GM10266 (cell line): ENCODE measurements around the gene ALB.

Experiments used
- DNase-seq: peaks from one replicate; pipeline ENCODE4 v3.0.0; 2012; ENCODE audit errors: extremely low spot score
- CTCF ChIP-seq: IDR thresholded peaks from 2 replicates; pipeline ENCODE4 v1.5.1; 2012; ENCODE audit warnings: mild to moderate bottlenecking, low read depth; ENCODE audit not compliant: control insufficient read depth, insufficient read depth; ENCODE audit errors: missing control alignments

The ALB gene

GRCh38 chr4:73459048-73459421 lies 54.9 kb downstream of the ALB start:
- TF ChIP-seq CTCF, result no peak
- DNase-seq, result no peak

- DNase-seq, result no peak
- no peak for TF ChIP-seq CTCF
These were observed 56.9 kb downstream of the ALB start for GRCh38 chr4:73460913-73461522.

- TF ChIP-seq CTCF, result no peak
- no peak for DNase-seq
These were observed 64.1 kb downstream of the ALB start for GRCh38 chr4:73468170-73468569.

- no peak for DNase-seq
- no peak for TF ChIP-seq CTCF
These were observed 66.6 kb downstream of the ALB start for GRCh38 chr4:73470728-73471127.
